NCI-H187 treated with DMSO at 0.1 percent for 48 hours (cell line): ENCODE results near the gene AHDC1.
"Not testable (repeated sequence)": the region's sequence is repeated elsewhere in the genome, so short reads cannot be mapped to it uniquely, and the experiment has no call there.

Experiments used
- DNase-seq: peaks from one replicate; lab custom pipeline; 2025; lab: John Stamatoyannopoulos, UW

Gene AHDC1

GRCh38 chr1:27564710-27565649, 39.0 kb downstream of the AHDC1 start:
- DNase-seq: no peak

GRCh38 chr1:27563591-27564471, 40.1 kb downstream of the AHDC1 start:
- DNase-seq: no peak

- DNase-seq: no peak
Measured at GRCh38 chr1:27563341-27563590, 40.7 kb downstream of the AHDC1 start.

GRCh38 chr1:27562534-27563340, 41.2 kb downstream of the AHDC1 start:
- DNase-seq: no peak

GRCh38 chr1:27562021-27562420, 41.9 kb downstream of the AHDC1 start:
- no peak for DNase-seq

GRCh38 chr1:27561124-27561899, 42.6 kb downstream of the AHDC1 start:
- no peak for DNase-seq

GRCh38 chr1:27560268-27561123, 43.4 kb downstream of the AHDC1 start:
- DNase-seq: no peak

GRCh38 chr1:27559466-27560030, 44.4 kb downstream of the AHDC1 start:
- no peak for DNase-seq

GRCh38 chr1:27557596-27558340, 46.2 kb downstream of the AHDC1 start:
- no peak for DNase-seq

- no peak for DNase-seq
Measured at GRCh38 chr1:27556781-27557595, 47.0 kb downstream of the AHDC1 start.

GRCh38 chr1:27556435-27556780, 47.5 kb downstream of the AHDC1 start:
- no peak for DNase-seq

GRCh38 chr1:27555700-27556424, 48.1 kb downstream of the AHDC1 start:
- no peak for DNase-seq

- DNase-seq: no peak
Measured at GRCh38 chr1:27554759-27555699, 48.9 kb downstream of the AHDC1 start.

- no peak for DNase-seq
Measured at GRCh38 chr1:27554293-27554692, 49.7 kb downstream of the AHDC1 start.

- DNase-seq: not testable (repeated sequence)
Measured at GRCh38 chr1:27553823-27554222, 50.1 kb downstream of the AHDC1 start.

- DNase-seq: no peak
Measured at GRCh38 chr1:27552911-27553420, 51.0 kb downstream of the AHDC1 start.

- DNase-seq: no peak
Measured at GRCh38 chr1:27551953-27552312, 52.0 kb downstream of the AHDC1 start.
